ENCODE results near the gene CXorf38. TPM values are rescaled to one million over a fixed set of nuclear protein-coding genes. Genes with fewer than 3 reads are reported as not detected.
"Not testable (repeated sequence)": the region's sequence is repeated elsewhere in the genome, so short reads cannot be mapped to it uniquely, and the experiment has no call there.

Gene CXorf38
- total RNA-seq, 1 donor from 2014 or later = 6.3 TPM

DNA sequence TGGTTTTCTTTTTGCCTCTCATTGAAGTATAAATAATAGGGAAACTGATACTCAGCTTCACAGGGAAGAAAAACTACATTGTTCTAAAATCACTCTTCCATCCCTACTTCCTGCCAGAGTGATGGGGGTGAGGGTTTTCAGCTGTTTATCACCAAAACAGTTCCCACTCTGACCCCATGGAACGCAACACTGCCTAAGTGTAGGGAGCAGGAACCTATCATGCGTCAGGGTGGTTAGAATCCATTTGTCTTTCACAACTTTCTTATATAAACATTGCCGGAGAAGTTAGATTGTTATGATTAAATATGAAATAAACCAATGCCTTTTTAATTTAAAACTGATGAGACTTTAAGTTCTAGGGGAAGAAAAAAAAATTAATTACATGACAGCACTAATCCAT is 40.0 kb downstream of the CXorf38 start:
- Histone ChIP-seq H3K9me3 (ENCODE audit: control insufficient read depth in 3 of 3, low read length in 3 of 3) (no peaks in the 10 kb centered on the region), H3K4me3 (ENCODE audit: low read length in 3 of 3) (no peak overlapping the region), H3K27me3 (ENCODE audit: control insufficient read depth in 3 of 3, insufficient read depth in 3 of 3, low read length in 3 of 3) (no peaks in the 10 kb centered on the region), H3K36me3 (ENCODE audit: control insufficient read depth in 3 of 3, insufficient read depth in 3 of 3, low read length in 3 of 3) (peaks cover 0 to 4% (median 0%) of the 10 kb centered on the region in 3 donors), H3K9ac (ENCODE audit: low read depth in 1 of 3, low read length in 3 of 3) (no peak overlapping the region), H3K4me1 (ENCODE audit: control insufficient read depth in 3 of 3, insufficient read depth in 3 of 3, low read length in 3 of 3) (no peaks in the 10 kb centered on the region), H3K27ac (ENCODE audit: low read depth, low read length) (no peak overlapping the region)

- no peak overlapping the region for H3K9ac ChIP-seq (ENCODE audit: low read depth in 1 of 3, low read length in 3 of 3)
- H3K27ac ChIP-seq (ENCODE audit: low read depth, low read length) = no peak overlapping the region
- H3K4me3 ChIP-seq (ENCODE audit: low read length in 3 of 3) = no peak overlapping the region
- H3K4me1 ChIP-seq (ENCODE audit: control insufficient read depth in 3 of 3, insufficient read depth in 3 of 3, low read length in 3 of 3) = no peaks in the 10 kb centered on the region
- H3K36me3 ChIP-seq (ENCODE audit: control insufficient read depth in 3 of 3, insufficient read depth in 3 of 3, low read length in 3 of 3) = peaks cover 2 to 13% (median 10%) of the 10 kb centered on the region in 3 donors
- no peaks in the 10 kb centered on the region for H3K9me3 ChIP-seq (ENCODE audit: control insufficient read depth in 3 of 3, low read length in 3 of 3)
- no peaks in the 10 kb centered on the region for H3K27me3 ChIP-seq (ENCODE audit: control insufficient read depth in 3 of 3, insufficient read depth in 3 of 3, low read length in 3 of 3)
Measured at GRCh38 chrX:40603446-40603845, 43.9 kb downstream of the CXorf38 start.

DNA sequence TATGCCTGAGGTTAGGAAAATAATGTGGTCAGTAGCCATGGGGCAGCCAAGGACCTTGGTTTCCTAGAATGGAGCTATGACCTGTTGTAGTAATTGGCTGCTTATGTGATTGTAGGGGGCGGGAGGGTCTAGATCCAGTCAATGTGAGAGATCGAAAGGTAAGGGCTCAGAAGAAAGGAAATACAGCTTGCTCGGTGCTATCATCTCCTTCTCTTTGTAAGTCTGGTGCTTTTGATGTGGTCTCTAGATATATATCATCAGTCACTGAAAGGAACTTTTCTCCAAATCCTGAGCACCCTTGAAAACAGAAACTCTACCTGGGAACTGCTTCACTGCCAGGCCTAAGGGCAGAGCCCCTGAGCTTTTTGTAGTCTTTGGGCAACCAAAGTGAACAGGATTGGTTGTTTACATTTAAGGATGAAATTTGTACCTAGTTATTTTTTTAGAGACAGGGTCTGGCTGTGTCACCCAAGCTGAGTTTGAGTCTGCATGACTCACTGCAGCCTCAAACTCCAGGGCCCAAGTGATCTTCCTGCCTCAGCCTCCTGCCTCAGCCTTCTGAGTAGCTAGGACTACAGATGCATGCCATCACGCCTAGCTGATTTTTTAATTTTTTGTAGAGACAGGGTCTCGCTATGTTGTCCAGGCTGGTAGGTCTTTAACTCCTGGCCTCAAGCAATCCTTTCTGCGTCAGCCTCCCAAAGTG is 57.6 kb downstream of the CXorf38 start:
- not testable (repeated sequence) for H3K4me1 ChIP-seq (ENCODE audit: control insufficient read depth in 3 of 3, insufficient read depth in 3 of 3, low read length in 3 of 3)

GRCh38 chrX:40587623-40588022 is 59.7 kb downstream of the CXorf38 start:
- not testable (repeated sequence) for H3K9ac ChIP-seq (ENCODE audit: low read depth in 1 of 3, low read length in 3 of 3); H3K27ac ChIP-seq (ENCODE audit: low read depth, low read length); H3K4me3 ChIP-seq (ENCODE audit: low read length in 3 of 3); H3K4me1 ChIP-seq (ENCODE audit: control insufficient read depth in 3 of 3, insufficient read depth in 3 of 3, low read length in 3 of 3); H3K27me3 ChIP-seq (ENCODE audit: control insufficient read depth in 3 of 3, insufficient read depth in 3 of 3, low read length in 3 of 3); H3K9me3 ChIP-seq (ENCODE audit: control insufficient read depth in 3 of 3, low read length in 3 of 3)
- peaks cover 0 to 14% (median 8%) of the 10 kb centered on the region in 3 donors for H3K36me3 ChIP-seq (ENCODE audit: control insufficient read depth in 3 of 3, insufficient read depth in 3 of 3, low read length in 3 of 3)

More for the DNA sequence above, 57.6 kb downstream of the CXorf38 start:
- H3K36me3 ChIP-seq (ENCODE audit: control insufficient read depth in 3 of 3, insufficient read depth in 3 of 3, low read length in 3 of 3) = peaks cover 0 to 17% (median 14%) of the 10 kb centered on the region in 3 donors
- not testable (repeated sequence) for H3K27ac ChIP-seq (ENCODE audit: low read depth, low read length); H3K4me3 ChIP-seq (ENCODE audit: low read length in 3 of 3); H3K9ac ChIP-seq (ENCODE audit: low read depth in 1 of 3, low read length in 3 of 3); H3K9me3 ChIP-seq (ENCODE audit: control insufficient read depth in 3 of 3, low read length in 3 of 3); H3K27me3 ChIP-seq (ENCODE audit: control insufficient read depth in 3 of 3, insufficient read depth in 3 of 3, low read length in 3 of 3)

GRCh38 chrX:40582811-40583210 is 64.5 kb downstream of the CXorf38 start:
- H3K4me3 ChIP-seq (ENCODE audit: low read length in 3 of 3) = no peak overlapping the region
- H3K9ac ChIP-seq (ENCODE audit: low read depth in 1 of 3, low read length in 3 of 3) = no peak overlapping the region
- no peaks in the 10 kb centered on the region for H3K9me3 ChIP-seq (ENCODE audit: control insufficient read depth in 3 of 3, low read length in 3 of 3)
- H3K27ac ChIP-seq (ENCODE audit: low read depth, low read length) = no peak overlapping the region
- no peaks in the 10 kb centered on the region for H3K27me3 ChIP-seq (ENCODE audit: control insufficient read depth in 3 of 3, insufficient read depth in 3 of 3, low read length in 3 of 3)
- peaks cover 5 to 9% (median 9%) of the 10 kb centered on the region in 3 donors for H3K4me1 ChIP-seq (ENCODE audit: control insufficient read depth in 3 of 3, insufficient read depth in 3 of 3, low read length in 3 of 3)
- H3K36me3 ChIP-seq (ENCODE audit: control insufficient read depth in 3 of 3, insufficient read depth in 3 of 3, low read length in 3 of 3) = no peaks in the 10 kb centered on the region

DNA sequence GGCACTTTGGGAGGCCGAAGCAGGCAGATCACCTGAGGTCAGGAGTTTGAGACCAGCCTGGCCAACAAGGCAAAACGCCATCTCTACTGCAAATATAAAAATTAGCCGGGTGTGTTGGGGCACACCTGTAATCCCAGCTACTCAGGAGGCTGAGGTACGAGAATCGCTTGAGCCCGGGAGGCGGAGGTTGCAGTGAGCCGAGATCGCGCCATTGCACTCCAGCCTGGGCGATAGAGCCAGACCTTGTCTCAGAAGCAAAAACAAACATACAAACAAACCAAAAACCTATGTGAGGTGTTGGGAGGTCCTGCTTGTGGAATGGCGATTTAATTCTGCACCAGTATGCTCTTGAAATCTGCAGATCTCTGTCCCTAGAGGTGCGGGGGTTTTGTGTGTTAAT is 65.2 kb downstream of the CXorf38 start:
- not testable (repeated sequence) for H3K36me3 ChIP-seq (ENCODE audit: control insufficient read depth in 3 of 3, insufficient read depth in 3 of 3, low read length in 3 of 3); H3K27ac ChIP-seq (ENCODE audit: low read depth, low read length); H3K4me1 ChIP-seq (ENCODE audit: control insufficient read depth in 3 of 3, insufficient read depth in 3 of 3, low read length in 3 of 3); H3K4me3 ChIP-seq (ENCODE audit: low read length in 3 of 3); H3K27me3 ChIP-seq (ENCODE audit: control insufficient read depth in 3 of 3, insufficient read depth in 3 of 3, low read length in 3 of 3); H3K9ac ChIP-seq (ENCODE audit: low read depth in 1 of 3, low read length in 3 of 3); H3K9me3 ChIP-seq (ENCODE audit: control insufficient read depth in 3 of 3, low read length in 3 of 3)

GRCh38 chrX:40581336-40581920 is 65.9 kb downstream of the CXorf38 start:
- Histone ChIP-seq H3K27me3 (ENCODE audit: control insufficient read depth in 3 of 3, insufficient read depth in 3 of 3, low read length in 3 of 3) (no peaks in the 10 kb centered on the region), H3K4me1 (ENCODE audit: control insufficient read depth in 3 of 3, insufficient read depth in 3 of 3, low read length in 3 of 3) (peaks cover 5 to 9% (median 9%) of the 10 kb centered on the region in 3 donors), H3K9me3 (ENCODE audit: control insufficient read depth in 3 of 3, low read length in 3 of 3) (no peaks in the 10 kb centered on the region), H3K9ac (ENCODE audit: low read depth in 1 of 3, low read length in 3 of 3) (peak overlapping the region; percentile 76 to 83 (median 80)), H3K36me3 (ENCODE audit: control insufficient read depth in 3 of 3, insufficient read depth in 3 of 3, low read length in 3 of 3) (no peaks in the 10 kb centered on the region), H3K27ac (ENCODE audit: low read depth, low read length) (peak overlapping the region; percentile 89), H3K4me3 (ENCODE audit: low read length in 3 of 3) (peak overlapping the region; percentile 70 to 90 (median 77))

- peaks cover 5 to 9% (median 9%) of the 10 kb centered on the region in 3 donors for H3K4me1 ChIP-seq (ENCODE audit: control insufficient read depth in 3 of 3, insufficient read depth in 3 of 3, low read length in 3 of 3)
- peak within 1 kb of the TSS; percentile 89 for H3K27ac ChIP-seq (ENCODE audit: low read depth, low read length)
- H3K9me3 ChIP-seq (ENCODE audit: control insufficient read depth in 3 of 3, low read length in 3 of 3) = no peaks in the 10 kb centered on the region
- H3K9ac ChIP-seq (ENCODE audit: low read depth in 1 of 3, low read length in 3 of 3) = peak within 1 kb of the TSS; percentile 80 to 83 (median 82)
- H3K4me3 ChIP-seq (ENCODE audit: low read length in 3 of 3) = peak within 1 kb of the TSS; percentile 70 to 90 (median 86)
- no peaks in the 10 kb centered on the region for H3K36me3 ChIP-seq (ENCODE audit: control insufficient read depth in 3 of 3, insufficient read depth in 3 of 3, low read length in 3 of 3)
- no peaks in the 10 kb centered on the region for H3K27me3 ChIP-seq (ENCODE audit: control insufficient read depth in 3 of 3, insufficient read depth in 3 of 3, low read length in 3 of 3)
Measured at GRCh38 chrX:40580537-40581335, 66.6 kb downstream of the CXorf38 start, which contains the start of gene ATP6AP2. Gene ATP6AP2, plus strand, starts transcription at chrX:40580970. Its CDS starts 96 bp downstream, at chrX:40581066.

- Histone ChIP-seq H3K4me3 (ENCODE audit: low read length in 3 of 3) (peak overlapping the region; percentile 70 to 86 (median 82)), H3K36me3 (ENCODE audit: control insufficient read depth in 3 of 3, insufficient read depth in 3 of 3, low read length in 3 of 3) (no peaks in the 10 kb centered on the region), H3K27ac (ENCODE audit: low read depth, low read length) (peak overlapping the region; percentile 89), H3K9me3 (ENCODE audit: control insufficient read depth in 3 of 3, low read length in 3 of 3) (no peaks in the 10 kb centered on the region), H3K27me3 (ENCODE audit: control insufficient read depth in 3 of 3, insufficient read depth in 3 of 3, low read length in 3 of 3) (no peaks in the 10 kb centered on the region), H3K9ac (ENCODE audit: low read depth in 1 of 3, low read length in 3 of 3) (peak overlapping the region; percentile 74 to 82 (median 80)), H3K4me1 (ENCODE audit: control insufficient read depth in 3 of 3, insufficient read depth in 3 of 3, low read length in 3 of 3) (peaks cover 5 to 9% (median 9%) of the 10 kb centered on the region in 3 donors)
Measured at GRCh38 chrX:40579900-40580536, 67.3 kb downstream of the CXorf38 start.

Measured in skeletal muscle tissue (tissue), 4 donors.